GM08714 (cell line): ENCODE measurements around the gene LACRT.

Experiments
- H3K4me3 ChIP-seq: fragments of 200-500 bp; sonication (Bioruptor generic); 2 replicates; pipeline ENCODE4 v1.5.1; 2014; ENCODE audit warnings: mild to moderate bottlenecking, low read length, inconsistent platforms
- ZNF274 ChIP-seq: IDR thresholded peaks from 2 replicates; pipeline ENCODE4 v1.6.1; 2012; ENCODE audit warnings: mild to moderate bottlenecking, low read depth, low read length

Gene LACRT

DNA sequence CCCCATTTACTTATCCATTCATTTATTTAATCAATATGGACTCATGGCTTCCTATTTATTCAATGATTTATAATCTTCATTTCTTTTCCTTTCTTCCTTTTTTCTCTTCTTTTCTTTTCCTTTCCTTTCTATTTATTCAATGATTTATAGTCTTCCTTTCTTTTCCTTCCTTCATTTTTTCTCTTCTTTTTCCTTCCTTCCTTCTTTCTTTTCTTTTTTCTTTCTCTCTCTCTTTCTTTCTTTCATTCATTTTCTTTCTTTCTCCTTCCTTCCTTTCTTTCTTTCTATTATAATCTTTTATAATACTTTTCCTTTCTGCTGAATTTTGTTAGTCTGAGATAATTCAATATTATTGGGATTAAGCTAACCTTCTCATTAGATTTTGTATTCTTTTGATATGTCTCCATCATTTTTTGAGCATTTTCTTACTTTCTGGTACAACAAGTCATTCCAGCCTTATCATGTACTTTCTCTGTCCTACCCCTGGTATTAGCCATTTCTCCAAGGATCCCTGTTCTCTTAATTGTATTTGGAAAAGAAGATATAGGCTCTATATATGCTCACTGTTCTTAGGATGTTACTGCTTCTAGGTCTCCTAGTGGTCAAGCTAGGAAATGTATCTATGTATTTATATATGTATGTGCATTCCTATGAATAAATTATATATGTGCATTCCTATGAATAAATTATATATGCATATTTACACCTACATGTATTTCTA, 12.1 kb downstream of the LACRT start:
- no peak overlapping the region for H3K4me3 ChIP-seq
- no peak for TF ChIP-seq ZNF274

- no peak for TF ChIP-seq ZNF274
Measured at GRCh38 chr12:54616933-54617680, 17.6 kb downstream of the LACRT start.

GRCh38 chr12:54612225-54612750, 22.4 kb downstream of the LACRT start:
- TF ChIP-seq ZNF274: no peak
- H3K4me3 ChIP-seq: no peak overlapping the region

More at GRCh38 chr12:54616933-54617680, 17.6 kb downstream of the LACRT start:
- H3K4me3 ChIP-seq: no peak overlapping the region

- no peak overlapping the region for H3K4me3 ChIP-seq
- TF ChIP-seq ZNF274: no peak
Measured at GRCh38 chr12:54611715-54612149, 23.0 kb downstream of the LACRT start.

GRCh38 chr12:54608769-54609168, 25.9 kb downstream of the LACRT start:
- no peak for TF ChIP-seq ZNF274

DNA sequence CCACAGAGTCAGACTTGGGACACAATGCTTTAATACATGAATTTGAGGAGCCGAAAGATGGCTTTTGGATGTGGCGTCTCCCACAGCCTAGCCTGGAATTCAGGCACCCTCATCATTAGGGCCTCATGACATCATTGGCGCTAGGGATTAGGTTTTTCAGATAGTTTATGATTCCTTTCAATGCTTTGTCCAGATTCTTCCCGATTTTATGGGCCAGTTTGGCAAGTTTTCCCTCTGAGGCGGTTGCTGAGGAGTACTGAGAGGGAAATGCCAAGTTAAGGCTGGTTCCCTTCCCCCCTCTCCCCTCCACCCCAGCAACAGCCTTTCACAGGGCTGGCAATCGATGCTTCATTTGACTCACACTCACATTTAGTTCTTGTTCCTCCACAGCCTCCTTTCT, 26.5 kb downstream of the LACRT start:
- TF ChIP-seq ZNF274: no peak
- H3K4me3 ChIP-seq: no peak overlapping the region

More at GRCh38 chr12:54608769-54609168, 25.9 kb downstream of the LACRT start:
- H3K4me3 ChIP-seq: no peak overlapping the region

DNA sequence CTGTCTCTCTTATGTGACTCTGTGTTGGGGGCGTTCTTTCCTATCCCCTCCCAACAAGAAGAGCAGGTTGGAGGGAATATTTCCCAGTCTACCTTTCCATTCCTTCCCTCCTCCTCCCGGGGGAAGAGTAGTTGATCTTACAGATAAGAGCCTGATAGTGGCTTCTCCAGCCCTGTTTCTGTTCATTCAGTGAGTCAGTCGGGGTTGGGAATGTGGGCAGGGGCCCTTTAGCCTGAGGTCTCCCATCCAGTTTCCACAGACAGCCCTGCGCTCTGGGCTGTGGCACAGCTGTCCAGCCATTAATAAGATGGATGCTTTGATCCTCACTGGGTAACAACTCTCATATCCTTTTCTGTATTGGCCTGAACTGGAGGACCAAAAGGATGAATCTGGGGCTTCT, 28.1 kb downstream of the LACRT start:
- no peak for TF ChIP-seq ZNF274
- no peak overlapping the region for H3K4me3 ChIP-seq

DNA sequence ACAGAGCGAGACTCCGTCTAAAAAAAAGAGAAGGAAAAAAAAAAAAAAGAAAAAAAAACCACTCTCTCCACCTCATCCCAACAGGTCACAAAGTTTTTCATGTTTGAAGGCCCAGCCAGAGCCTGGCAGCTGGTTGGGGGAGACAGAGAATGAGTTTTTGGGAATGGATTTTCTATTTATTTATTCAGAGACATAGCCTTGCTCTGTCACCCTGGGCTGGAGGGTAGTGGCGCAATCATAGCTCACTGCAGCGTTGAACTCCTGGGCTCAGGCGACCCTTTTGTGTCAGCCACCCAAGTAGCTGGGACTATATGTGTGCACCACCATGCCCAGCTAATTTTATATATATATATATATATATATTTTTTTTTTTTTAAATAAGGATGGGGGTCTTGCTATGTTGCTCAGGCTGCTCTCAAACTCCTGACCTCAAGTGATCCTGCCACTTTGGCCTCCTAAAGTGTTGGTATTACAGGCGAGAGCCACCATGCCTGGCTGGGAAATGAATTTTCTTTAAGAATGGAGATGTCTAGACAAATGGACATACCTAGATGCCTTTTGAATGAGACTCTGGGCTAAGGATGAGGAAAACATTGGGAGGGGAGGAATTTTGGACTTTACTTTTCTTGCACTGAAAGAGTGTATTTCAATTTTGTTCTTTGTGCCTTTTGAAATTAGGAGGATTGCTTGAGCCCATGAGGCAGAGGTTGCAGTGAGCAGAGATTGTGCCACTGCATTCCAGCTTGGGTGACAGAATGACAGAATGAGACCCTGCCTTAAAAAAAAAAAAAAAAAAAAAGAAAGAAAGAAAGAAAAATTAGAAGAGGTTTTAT, 29.3 kb downstream of the LACRT start:
- no peak overlapping the region for H3K4me3 ChIP-seq
- no peak for TF ChIP-seq ZNF274

- H3K4me3 ChIP-seq: no peak overlapping the region
- TF ChIP-seq ZNF274: no peak
Measured at GRCh38 chr12:54604436-54604835, 30.3 kb downstream of the LACRT start.

- no peak for TF ChIP-seq ZNF274
- no peak overlapping the region for H3K4me3 ChIP-seq
Measured at GRCh38 chr12:54603872-54604271, 30.8 kb downstream of the LACRT start.

DNA sequence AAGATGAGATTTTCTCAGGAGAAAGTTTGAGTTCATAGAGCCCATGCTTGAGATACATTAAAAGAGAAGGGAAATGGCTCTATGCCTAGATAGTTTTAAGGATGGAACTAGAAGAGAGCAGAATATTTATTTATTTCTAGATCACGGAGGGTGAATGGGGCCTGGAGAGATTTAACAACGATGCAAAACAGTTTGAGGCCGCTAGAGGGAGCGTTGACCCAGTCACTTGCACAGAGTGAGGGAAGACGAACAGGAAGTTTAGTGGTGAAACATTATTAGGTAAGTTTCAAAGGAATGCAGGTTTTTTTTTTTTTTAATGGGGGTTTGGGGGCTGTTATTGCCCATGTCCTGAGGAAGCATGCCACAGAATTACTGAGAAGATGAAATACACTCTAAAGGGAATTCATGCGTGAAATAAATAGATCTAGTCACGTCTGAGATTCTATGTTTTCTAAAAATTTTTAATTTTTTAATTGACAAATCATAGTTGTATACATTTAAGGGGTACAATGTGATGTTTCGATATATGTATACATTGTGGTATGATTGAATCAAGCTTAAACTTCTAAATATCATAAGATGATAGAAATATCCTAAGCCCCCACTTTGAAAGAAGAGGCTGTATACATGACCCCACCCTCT, 31.4 kb downstream of the LACRT start:
- TF ChIP-seq ZNF274: no peak
- no peak overlapping the region for H3K4me3 ChIP-seq

GRCh38 chr12:54602661-54603060, 32.0 kb downstream of the LACRT start:
- no peak overlapping the region for H3K4me3 ChIP-seq
- TF ChIP-seq ZNF274: no peak

DNA sequence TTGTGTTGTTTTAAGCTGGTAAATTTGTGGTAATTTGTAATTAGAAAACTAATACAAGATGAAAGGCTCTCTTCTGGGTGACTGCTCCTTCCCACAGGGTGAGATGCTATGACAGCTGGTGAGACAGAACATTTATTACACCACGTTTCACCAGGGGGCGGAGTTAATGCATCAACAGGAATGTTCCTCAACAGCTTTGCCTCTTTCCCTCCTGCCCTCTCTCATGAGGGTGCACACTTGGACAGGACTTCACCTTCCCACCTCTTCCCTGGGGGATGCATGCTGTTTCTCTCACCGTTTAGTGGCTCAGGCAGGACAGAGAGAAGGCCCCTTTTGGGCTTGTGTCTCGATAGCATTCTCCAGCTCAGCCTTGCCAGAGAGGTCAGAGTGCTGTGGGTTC, 32.9 kb downstream of the LACRT start:
- no peak overlapping the region for H3K4me3 ChIP-seq
- no peak for TF ChIP-seq ZNF274

- no peak for TF ChIP-seq ZNF274
Measured at GRCh38 chr12:54598970-54599369, 35.7 kb downstream of the LACRT start.

More at GRCh38 chr12:54598970-54599369, 35.7 kb downstream of the LACRT start:
- no peak overlapping the region for H3K4me3 ChIP-seq
